ENCODE results near the gene PDPK1. TPM values are rescaled to one million over a fixed set of nuclear protein-coding genes. Genes with fewer than 3 reads are reported as not detected.
A peak's percentile ranks its signal among the peaks of the same experiment; 100 is the strongest.

Gene PDPK1
- total RNA-seq, 1 donor from 2014 or later, result 113 TPM

- no peak for TF ChIP-seq CTCF (IDR thresholded peaks at IDR 0.05; ENCODE audit: partially characterized antibody, unreplicated experiment)
- no peak overlapping the region for H3K27ac Mint-ChIP-seq (ENCODE audit: unreplicated experiment)
- no peak for DNase-seq
Observed at GRCh38 chr16:2528161-2529060, 9.4 kb upstream of the PDPK1 start.

GRCh38 chr16:2529061-2529931 lies 8.5 kb upstream of the PDPK1 start:
- peaks cover 7% of the 10 kb centered on the region for H3K9me3 Mint-ChIP-seq (ENCODE audit: unreplicated experiment)
- DNase-seq, result no peak
- no peak overlapping the region for H3K4me3 Mint-ChIP-seq (ENCODE audit: unreplicated experiment)
- H3K36me3 Mint-ChIP-seq (ENCODE audit: unreplicated experiment), result no peaks in the 10 kb centered on the region
- H3K27ac Mint-ChIP-seq (ENCODE audit: unreplicated experiment), result no peak overlapping the region
- H3K4me1 Mint-ChIP-seq (ENCODE audit: low read depth, unreplicated experiment), result peaks cover 3% of the 10 kb centered on the region
- peaks cover 14% of the 10 kb centered on the region for H3K27me3 Mint-ChIP-seq (ENCODE audit: unreplicated experiment)
- TF ChIP-seq CTCF (IDR thresholded peaks at IDR 0.05; ENCODE audit: partially characterized antibody, unreplicated experiment), result no peak

More at GRCh38 chr16:2528161-2529060, 9.4 kb upstream of the PDPK1 start:
- no peaks in the 10 kb centered on the region for H3K36me3 Mint-ChIP-seq (ENCODE audit: unreplicated experiment)
- peaks cover 3% of the 10 kb centered on the region for H3K4me1 Mint-ChIP-seq (ENCODE audit: low read depth, unreplicated experiment)
- no peak overlapping the region for H3K4me3 Mint-ChIP-seq (ENCODE audit: unreplicated experiment)
- H3K27me3 Mint-ChIP-seq (ENCODE audit: unreplicated experiment), result peaks cover 9% of the 10 kb centered on the region
- H3K9me3 Mint-ChIP-seq (ENCODE audit: unreplicated experiment), result peaks cover 7% of the 10 kb centered on the region

- H3K36me3 Mint-ChIP-seq (ENCODE audit: unreplicated experiment), result no peaks in the 10 kb centered on the region
- no peak for TF ChIP-seq CTCF (IDR thresholded peaks at IDR 0.05; ENCODE audit: partially characterized antibody, unreplicated experiment)
- DNase-seq, result no peak
- H3K4me3 Mint-ChIP-seq (ENCODE audit: unreplicated experiment), result no peak overlapping the region
- H3K4me1 Mint-ChIP-seq (ENCODE audit: low read depth, unreplicated experiment), result peaks cover 2% of the 10 kb centered on the region
- peak overlapping the region; percentile 52 for H3K27ac Mint-ChIP-seq (ENCODE audit: unreplicated experiment)
- peaks cover 6% of the 10 kb centered on the region for H3K9me3 Mint-ChIP-seq (ENCODE audit: unreplicated experiment)
- H3K27me3 Mint-ChIP-seq (ENCODE audit: unreplicated experiment), result peaks cover 12% of the 10 kb centered on the region
Observed at GRCh38 chr16:2529961-2530628, 7.7 kb upstream of the PDPK1 start.

- Mint-ChIP-seq H3K36me3 (ENCODE audit: unreplicated experiment) (no peaks in the 10 kb centered on the region), H3K27ac (ENCODE audit: unreplicated experiment) (peak overlapping the region; percentile 52), H3K4me3 (ENCODE audit: unreplicated experiment) (peak overlapping the region; percentile 81), H3K27me3 (ENCODE audit: unreplicated experiment) (peaks cover 12% of the 10 kb centered on the region), H3K4me1 (ENCODE audit: low read depth, unreplicated experiment) (peaks cover 2% of the 10 kb centered on the region), H3K9me3 (ENCODE audit: unreplicated experiment) (peaks cover 8% of the 10 kb centered on the region)
- no peak for TF ChIP-seq CTCF (IDR thresholded peaks at IDR 0.05; ENCODE audit: partially characterized antibody, unreplicated experiment)
- no peak for DNase-seq
Observed at GRCh38 chr16:2530629-2531318, 7.0 kb upstream of the PDPK1 start.
